GM03348 (cell line): ENCODE data around the gene AFDN.

Experiments used
- DNase-seq: peaks from one replicate; pipeline ENCODE4 v3.0.0; 2012; ENCODE audit warnings: low spot score

Gene AFDN

GRCh38 chr6:167843023-167843422 is 16.3 kb downstream of the AFDN start:
- DNase-seq: no peak

DNA sequence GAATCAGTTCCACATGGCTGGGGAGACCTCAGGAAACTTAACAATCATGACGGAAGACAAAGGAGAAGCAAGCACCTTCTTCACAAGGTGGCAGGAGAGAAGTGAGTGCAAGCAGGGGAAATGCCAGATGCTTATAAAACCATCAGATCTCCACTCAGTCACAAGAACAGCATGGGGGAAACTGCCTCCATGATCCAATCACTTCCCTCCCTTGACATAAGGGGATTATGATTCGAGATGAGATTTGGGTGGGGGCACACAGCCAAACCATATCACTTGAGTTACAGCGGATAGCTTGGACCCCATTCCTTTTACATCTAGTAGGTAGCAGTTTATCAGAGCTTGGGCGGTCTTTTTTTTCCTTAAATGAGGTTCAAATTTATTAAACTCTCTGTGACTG is 19.1 kb downstream of the AFDN start:
- no peak for DNase-seq

GRCh38 chr6:167846997-167847606 is 20.4 kb downstream of the AFDN start:
- DNase-seq: no peak

GRCh38 chr6:167847936-167848335 is 21.2 kb downstream of the AFDN start:
- DNase-seq: no peak

DNA sequence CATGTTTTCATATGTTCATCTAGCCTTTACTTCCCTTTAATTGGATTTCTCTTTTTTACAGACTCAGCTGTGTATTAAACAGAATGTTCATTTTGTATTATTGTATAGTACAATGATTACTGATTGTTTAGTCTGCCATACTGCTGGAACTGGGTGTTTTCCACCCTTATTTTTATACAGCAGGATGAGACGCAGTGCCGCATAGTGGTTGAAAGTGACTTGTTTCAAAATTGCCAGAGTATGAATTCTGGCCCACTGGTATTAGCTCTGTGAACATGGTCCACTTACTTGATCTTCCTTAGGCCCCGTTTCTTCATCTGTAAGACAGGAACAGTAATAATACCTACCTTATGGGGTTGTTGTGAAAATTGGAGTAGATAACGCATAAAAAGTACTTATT is 22.1 kb downstream of the AFDN start:
- DNase-seq: no peak

GRCh38 chr6:167849846-167850459 is 23.2 kb downstream of the AFDN start:
- DNase-seq: no peak

- no peak for DNase-seq
Measured at GRCh38 chr6:167850782-167851181, 24.1 kb downstream of the AFDN start.

DNA sequence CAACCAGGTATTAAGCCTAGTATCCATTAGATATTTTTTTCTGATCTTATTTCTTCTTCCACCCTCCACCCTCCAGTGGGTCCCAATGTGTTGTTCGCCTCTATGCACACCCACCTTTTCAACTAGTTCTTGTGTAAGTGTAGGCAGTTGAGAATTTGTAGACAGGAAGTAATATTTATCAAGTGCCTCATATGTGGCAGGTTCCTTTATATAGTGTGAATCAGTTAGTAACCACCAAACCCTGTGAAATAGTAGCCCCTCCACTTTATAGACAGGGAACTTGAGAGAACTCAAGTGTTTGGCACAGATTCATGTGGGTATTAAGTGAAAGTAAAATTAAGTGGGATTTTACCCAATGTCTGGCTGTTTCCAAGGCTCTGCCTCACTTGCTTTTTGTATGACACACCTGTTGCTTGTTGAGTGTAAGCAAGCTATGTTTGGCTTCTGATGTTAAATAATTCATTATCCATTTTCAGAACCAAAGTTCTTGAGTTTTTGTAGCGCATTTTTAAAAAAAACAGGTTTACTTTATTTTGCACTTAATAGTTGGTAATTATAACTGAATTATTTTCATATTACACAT is 24.8 kb downstream of the AFDN start:
- DNase-seq: no peak

- peak; percentile 68 for DNase-seq
Measured at GRCh38 chr6:167855825-167856425, 29.2 kb downstream of the AFDN start.

GRCh38 chr6:167856474-167856873 is 29.8 kb downstream of the AFDN start:
- no peak for DNase-seq

DNA sequence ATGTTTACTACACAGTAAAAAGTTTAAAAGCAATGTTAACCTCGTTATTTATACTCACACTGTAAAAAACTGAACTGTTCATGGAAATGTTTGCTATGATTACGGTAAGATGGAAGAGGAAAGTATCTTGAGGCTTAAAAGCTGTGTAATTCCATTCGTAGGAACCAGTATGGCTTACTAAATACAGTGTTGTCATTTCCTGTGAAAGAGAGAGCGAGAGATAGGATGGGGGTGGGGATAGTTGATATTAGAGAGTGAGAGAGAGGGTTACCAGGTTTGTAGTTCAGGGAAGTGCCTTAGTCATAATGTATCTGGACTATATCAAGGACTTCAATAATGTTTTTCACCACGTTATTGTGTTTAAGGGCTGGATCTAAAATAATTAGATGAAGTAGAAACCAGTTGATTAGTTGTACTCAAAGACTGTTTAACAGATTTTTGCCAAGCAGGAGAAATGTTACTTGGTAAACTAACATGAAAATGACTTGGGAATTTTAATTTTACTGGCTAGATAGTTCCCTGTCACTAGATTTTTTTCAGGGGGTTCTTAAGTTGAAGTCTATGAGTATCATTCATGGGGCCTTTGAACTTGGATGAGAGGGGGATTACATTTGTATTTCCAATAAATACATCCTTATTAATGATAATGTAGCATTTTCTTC is 30.4 kb downstream of the AFDN start:
- DNase-seq: no peak

DNA sequence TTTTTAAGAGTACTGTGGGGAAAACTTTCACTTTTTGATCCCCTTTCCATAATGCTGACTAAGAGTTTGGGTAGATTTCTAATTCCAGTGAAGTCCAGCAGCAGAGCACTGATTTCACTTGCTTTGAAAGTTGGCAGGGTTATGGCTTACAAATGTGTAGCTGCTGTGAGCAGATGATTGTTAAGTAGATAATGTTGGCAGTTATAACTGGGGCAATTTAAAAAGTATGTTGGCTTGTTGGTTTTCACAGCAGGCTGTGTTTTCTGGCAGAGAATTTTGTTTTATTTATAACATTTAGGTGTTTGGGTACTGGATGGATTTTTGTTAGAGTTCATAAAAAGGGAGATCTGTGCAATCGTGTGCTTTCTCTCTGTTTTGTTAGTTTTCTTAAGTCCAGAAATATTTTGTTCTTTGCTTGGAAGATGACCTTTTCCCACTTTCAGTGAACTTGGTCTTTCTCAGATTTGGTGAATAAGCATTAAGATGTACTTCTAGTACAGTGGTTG is 31.4 kb downstream of the AFDN start:
- DNase-seq: peak; percentile 40

DNA sequence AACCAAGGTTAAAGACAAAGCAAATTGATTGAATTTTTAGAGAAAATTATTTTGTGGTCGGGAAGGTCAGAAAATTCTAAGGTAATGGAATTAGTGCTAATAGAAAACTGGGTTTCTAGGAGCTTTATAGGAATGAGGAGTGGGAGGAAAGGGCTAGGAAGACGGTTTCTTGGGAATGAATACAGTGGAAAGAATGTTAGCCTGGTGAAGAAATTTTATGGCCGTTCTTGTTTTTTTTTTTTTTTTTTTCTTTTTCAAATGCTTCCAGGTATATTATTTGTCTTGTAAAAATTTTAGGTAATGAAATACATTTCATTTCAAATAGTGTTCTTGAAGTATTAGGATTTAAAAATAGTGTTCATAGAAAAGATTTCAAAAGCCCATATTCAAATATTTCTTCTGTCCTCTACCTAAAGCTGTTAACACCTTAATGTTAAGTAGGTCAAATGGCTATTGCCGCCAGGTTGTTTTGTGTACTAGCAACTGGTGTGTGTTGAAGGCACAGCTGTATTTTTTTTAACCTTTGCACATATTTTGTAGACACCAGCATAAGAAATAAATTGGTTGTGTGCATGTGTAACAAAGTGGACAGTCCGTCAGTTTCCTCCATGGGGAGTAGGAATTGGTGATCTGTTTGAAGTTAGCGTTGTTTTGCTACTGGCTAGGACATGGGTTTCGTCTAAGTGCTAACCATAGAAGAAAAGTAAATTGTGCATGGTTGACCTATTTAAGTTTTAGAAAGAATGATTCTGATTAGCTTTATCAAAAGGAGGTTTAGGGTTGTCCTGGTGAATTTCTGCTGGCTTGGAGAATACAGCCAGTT is 32.3 kb downstream of the AFDN start:
- DNase-seq: no peak

GRCh38 chr6:167860550-167861226 is 34.0 kb downstream of the AFDN start:
- DNase-seq: no peak

- DNase-seq: no peak
Measured at GRCh38 chr6:167861424-167861823, 34.7 kb downstream of the AFDN start.

DNA sequence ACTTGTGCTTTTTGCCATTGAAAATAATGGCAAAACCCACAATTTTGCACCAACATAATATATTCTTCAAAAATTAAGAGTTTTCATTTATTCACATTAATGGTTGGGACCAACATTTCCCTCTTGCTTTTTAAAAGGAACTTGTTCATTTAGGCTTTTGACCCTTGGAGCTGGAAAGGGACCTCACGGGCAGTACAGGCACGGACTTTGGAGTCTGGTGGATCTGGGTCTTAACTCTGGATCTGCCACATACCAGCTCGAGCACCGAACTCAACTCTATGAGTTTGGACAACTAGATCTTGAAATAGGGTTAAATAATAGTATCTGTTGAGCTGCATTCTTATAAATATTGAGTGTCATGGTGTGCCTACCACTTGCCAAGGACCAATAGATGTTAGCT is 37.2 kb downstream of the AFDN start:
- no peak for DNase-seq

GRCh38 chr6:167866642-167867041 is 39.9 kb downstream of the AFDN start:
- no peak for DNase-seq

- DNase-seq: no peak
Measured at GRCh38 chr6:167870321-167870720, 43.6 kb downstream of the AFDN start.

GRCh38 chr6:167872538-167873210 is 46.0 kb downstream of the AFDN start:
- DNase-seq: no peak

DNA sequence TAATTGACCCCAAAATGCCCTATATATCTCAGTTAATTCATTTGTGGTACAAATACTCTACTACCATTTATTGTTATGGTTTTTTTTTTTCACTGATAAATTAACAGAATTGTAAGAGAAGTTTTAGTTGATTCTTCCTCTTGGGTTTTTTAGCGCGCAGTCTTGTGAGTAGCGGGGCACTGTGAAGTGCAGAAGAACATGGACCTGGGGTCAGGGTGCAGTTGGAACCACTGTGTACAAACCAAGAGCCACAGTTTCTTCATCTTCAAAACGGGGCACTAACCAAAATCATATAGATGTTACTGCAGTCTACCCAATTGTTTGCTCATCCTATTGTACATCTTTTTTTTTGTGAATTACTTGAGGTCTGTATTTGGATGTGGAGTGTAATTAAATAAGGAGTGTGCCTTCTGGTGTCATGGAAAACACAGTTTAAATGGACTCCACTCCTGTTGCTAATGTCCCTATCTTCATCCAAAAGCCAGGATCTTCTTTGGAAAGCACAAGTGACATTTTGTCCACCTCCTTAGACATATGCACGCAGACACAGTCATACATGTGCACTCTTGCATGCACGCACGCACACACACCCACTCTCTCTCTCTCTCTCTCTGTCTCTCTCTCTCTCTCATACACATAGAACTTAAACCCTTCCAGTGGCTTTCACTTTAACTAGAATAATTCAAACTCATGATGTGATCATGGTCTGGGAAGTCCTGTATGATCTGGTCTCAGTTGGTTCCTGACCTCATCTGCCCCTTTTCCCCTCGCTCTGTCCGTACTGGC is 51.5 kb downstream of the AFDN start:
- DNase-seq: no peak
